HAP-1 (cell line): ENCODE results near the gene ADAM12.
A peak's percentile ranks its signal among the peaks of the same experiment; 100 is the strongest.

Experiments used
- DNase-seq, 2 experiments: peaks; one replicate each; pipeline ENCODE4 v3.0.0-alpha.2; 2016 to 2020; ENCODE audit warnings: low spot score in 2 of 2
- H3K27me3 ChIP-seq: fragments of 250-450 bp; sonication (Bioruptor Pico); 2 replicates; pipeline ENCODE4 v1.5.1; 2020; ENCODE audit warnings: low read depth, mild to moderate bottlenecking, moderate library complexity
- H3K36me3 ChIP-seq: fragments of 250-450 bp; sonication (Bioruptor Pico); replicated peaks from 2 replicates; pipeline ENCODE4 v1.5.1; 2020; ENCODE audit warnings: mild to moderate bottlenecking
- H3K4me1 ChIP-seq: fragments of 250-450 bp; sonication (Bioruptor Pico); 2 replicates; pipeline ENCODE4 v1.5.1; 2020; ENCODE audit warnings: mild to moderate bottlenecking
- H3K4me3 ChIP-seq: fragments of 250-450 bp; sonication (Bioruptor Pico); 2 replicates; pipeline ENCODE4 v1.5.1; 2020; ENCODE audit warnings: mild to moderate bottlenecking, moderate library complexity
- H3K9me3 ChIP-seq: fragments of 250-450 bp; sonication (Bioruptor Pico); 2 replicates; pipeline ENCODE4 v1.5.1; 2020; ENCODE audit warnings: mild to moderate bottlenecking, moderate library complexity
- in situ Hi-C: fragments of 300-500 bp; cut with MboI; formaldehyde crosslinking; loops from 3 replicates; pipeline ENCODE4 v1.14.3; 2020; ENCODE audit warnings: low sequenced_read_pairs, inconsistent platforms, mixed read lengths

ADAM12 gene

GRCh38 chr10:126157189-126157588, 231.1 kb downstream of the ADAM12 start:
- Histone ChIP-seq H3K36me3 (no peaks in the 10 kb centered on the region), H3K27me3 (no peaks in the 10 kb centered on the region), H3K4me3 (no peak overlapping the region), H3K9me3 (no peaks in the 10 kb centered on the region), H3K4me1 (no peaks in the 10 kb centered on the region)
- no peak for DNase-seq
- in situ Hi-C loops, result no loop called here

- in situ Hi-C loops, result no loop called here
- H3K4me1 ChIP-seq, result no peaks in the 10 kb centered on the region
- H3K27me3 ChIP-seq, result no peaks in the 10 kb centered on the region
- no peak for DNase-seq
- H3K9me3 ChIP-seq, result 0 out of 2 replicates have a peak, but pooled peaks cover 3% of the 10 kb centered on the region
- no peak overlapping the region for H3K4me3 ChIP-seq
- H3K36me3 ChIP-seq, result no peaks in the 10 kb centered on the region
Measured at GRCh38 chr10:126156503-126156902, 231.8 kb downstream of the ADAM12 start.

GRCh38 chr10:126156012-126156411, 232.3 kb downstream of the ADAM12 start:
- H3K4me1 ChIP-seq, result no peaks in the 10 kb centered on the region
- H3K36me3 ChIP-seq, result no peaks in the 10 kb centered on the region
- no peak for DNase-seq
- H3K27me3 ChIP-seq, result no peaks in the 10 kb centered on the region
- in situ Hi-C loops, result no loop called here
- 0 out of 2 replicates have a peak, but pooled peaks cover 3% of the 10 kb centered on the region for H3K9me3 ChIP-seq
- no peak overlapping the region for H3K4me3 ChIP-seq

GRCh38 chr10:126155528-126155927, 232.7 kb downstream of the ADAM12 start:
- DNase-seq, result no peak
- in situ Hi-C loops, result no loop called here
- Histone ChIP-seq H3K4me3 (no peak overlapping the region), H3K27me3 (no peaks in the 10 kb centered on the region), H3K36me3 (no peaks in the 10 kb centered on the region), H3K4me1 (no peaks in the 10 kb centered on the region), H3K9me3 (0 out of 2 replicates have a peak, but pooled peaks cover 3% of the 10 kb centered on the region)

- in situ Hi-C loops, result no loop called here
- DNase-seq, result no peak
- H3K4me3 ChIP-seq, result no peak overlapping the region
- H3K27me3 ChIP-seq, result no peaks in the 10 kb centered on the region
- H3K36me3 ChIP-seq, result no peaks in the 10 kb centered on the region
- peaks cover 2% of the 10 kb centered on the region for H3K4me1 ChIP-seq
- H3K9me3 ChIP-seq, result 0 out of 2 replicates have a peak, but pooled peaks cover 3% of the 10 kb centered on the region
Measured at GRCh38 chr10:126153711-126154628, 234.3 kb downstream of the ADAM12 start.

GRCh38 chr10:126147866-126148587, 240.2 kb downstream of the ADAM12 start:
- peak; percentile 54 to 60 for DNase-seq
- no peaks in the 10 kb centered on the region for H3K36me3 ChIP-seq
- peaks cover 20% of the 10 kb centered on the region for H3K4me1 ChIP-seq
- H3K27me3 ChIP-seq, result no peaks in the 10 kb centered on the region
- H3K4me3 ChIP-seq, result no peak overlapping the region
- in situ Hi-C loops, result no loop called here
- H3K9me3 ChIP-seq, result 0 out of 2 replicates have a peak, but pooled peaks cover 3% of the 10 kb centered on the region

- H3K9me3 ChIP-seq, result no peaks in the 10 kb centered on the region
- in situ Hi-C loops, result no loop called here
- H3K36me3 ChIP-seq, result no peaks in the 10 kb centered on the region
- peaks cover 20% of the 10 kb centered on the region for H3K4me1 ChIP-seq
- H3K4me3 ChIP-seq, result no peak overlapping the region
- no peaks in the 10 kb centered on the region for H3K27me3 ChIP-seq
- no peak for DNase-seq
Measured at GRCh38 chr10:126146771-126147170, 241.5 kb downstream of the ADAM12 start.

- Histone ChIP-seq H3K4me3 (no peak overlapping the region), H3K36me3 (no peaks in the 10 kb centered on the region), H3K27me3 (no peaks in the 10 kb centered on the region), H3K9me3 (no peaks in the 10 kb centered on the region), H3K4me1 (peaks cover 9% of the 10 kb centered on the region)
- no peak for DNase-seq
- in situ Hi-C loops, result no loop called here
Measured at GRCh38 chr10:126143117-126143516, 245.2 kb downstream of the ADAM12 start.

- H3K9me3 ChIP-seq, result no peaks in the 10 kb centered on the region
- H3K36me3 ChIP-seq, result no peaks in the 10 kb centered on the region
- no peak for DNase-seq
- H3K4me3 ChIP-seq, result no peak overlapping the region
- H3K27me3 ChIP-seq, result no peaks in the 10 kb centered on the region
- in situ Hi-C loops, result no loop called here
- no peaks in the 10 kb centered on the region for H3K4me1 ChIP-seq
Measured at GRCh38 chr10:126140746-126141273, 247.5 kb downstream of the ADAM12 start.

GRCh38 chr10:126137562-126138221, 250.6 kb downstream of the ADAM12 start:
- Histone ChIP-seq H3K4me1 (peaks cover 7% of the 10 kb centered on the region), H3K9me3 (no peaks in the 10 kb centered on the region; the same call in 1 of the 2 replicates), H3K27me3 (no peaks in the 10 kb centered on the region), H3K36me3 (no peaks in the 10 kb centered on the region), H3K4me3 (no peak overlapping the region)
- in situ Hi-C loops, result no loop called here
- no peak for DNase-seq

GRCh38 chr10:126135941-126136595, 252.2 kb downstream of the ADAM12 start:
- in situ Hi-C loops, result no loop called here
- Histone ChIP-seq H3K27me3 (no peaks in the 10 kb centered on the region), H3K4me1 (peaks cover 7% of the 10 kb centered on the region), H3K9me3 (no peaks in the 10 kb centered on the region; the same call in 1 of the 2 replicates), H3K4me3 (no peak overlapping the region), H3K36me3 (no peaks in the 10 kb centered on the region)
- no peak for DNase-seq

GRCh38 chr10:126135177-126135576, 253.1 kb downstream of the ADAM12 start:
- no peak for DNase-seq
- in situ Hi-C loops, result no loop called here

More at GRCh38 chr10:126135177-126135576, 253.1 kb downstream of the ADAM12 start:
- Histone ChIP-seq H3K9me3 (no peaks in the 10 kb centered on the region; the same call in 1 of the 2 replicates), H3K4me1 (peaks cover 7% of the 10 kb centered on the region), H3K27me3 (no peaks in the 10 kb centered on the region), H3K36me3 (no peaks in the 10 kb centered on the region), H3K4me3 (no peak overlapping the region)
